ENCODE measurements around the gene UPK1A. TPM values are rescaled to one million over a fixed set of nuclear protein-coding genes. Genes with fewer than 3 reads are reported as not detected.

Gene UPK1A
- total RNA-seq, 1 experiment from 2014 or later, result not detected

- DNase-seq (ENCODE audit: low spot score), result no peak
- Histone ChIP-seq H3K27me3 (replicated peaks; ENCODE audit: insufficient read depth, low read depth, low read length, poor library complexity) (peaks cover 35% of the 10 kb centered on the region), H3K27ac (ENCODE audit: low read depth, low read length, poor library complexity, severe bottlenecking) (no peak overlapping the region), H3K4me3 (ENCODE audit: low read depth, low read length, poor library complexity, severe bottlenecking) (no peak overlapping the region), H3K9me3 (ENCODE audit: low read depth, low read length, poor library complexity, severe bottlenecking) (no peaks in the 10 kb centered on the region), H3K4me1 (ENCODE audit: insufficient read depth, low read length, poor library complexity, severe bottlenecking) (no peaks in the 10 kb centered on the region), H3K36me3 (ENCODE audit: insufficient read depth, low read length, poor library complexity, severe bottlenecking) (no peaks in the 10 kb centered on the region)
- CTCF ChIA-PET, result no interaction called here
- no TSS peak for BruUV-seq (replicated peaks)
- intact Hi-C loops (cut with micrococcal nuclease; ENCODE audit: unreplicated experiment), result no loop called here
- POLR2A ChIA-PET (ENCODE audit: low non-redundant PET), result no interaction called here
- TF ChIP-seq CTCF (conservative IDR thresholded peaks at IDR 0.05; ENCODE audit: low read depth, low read length) (no peak), EZH2 (IDR thresholded peaks at IDR 0.05; ENCODE audit: borderline replicate concordance, low read depth, low read length, poor library complexity, severe bottlenecking) (no peak)
Observed at GRCh38 chr19:35670686-35671085, 4.4 kb downstream of the UPK1A start.

DNA sequence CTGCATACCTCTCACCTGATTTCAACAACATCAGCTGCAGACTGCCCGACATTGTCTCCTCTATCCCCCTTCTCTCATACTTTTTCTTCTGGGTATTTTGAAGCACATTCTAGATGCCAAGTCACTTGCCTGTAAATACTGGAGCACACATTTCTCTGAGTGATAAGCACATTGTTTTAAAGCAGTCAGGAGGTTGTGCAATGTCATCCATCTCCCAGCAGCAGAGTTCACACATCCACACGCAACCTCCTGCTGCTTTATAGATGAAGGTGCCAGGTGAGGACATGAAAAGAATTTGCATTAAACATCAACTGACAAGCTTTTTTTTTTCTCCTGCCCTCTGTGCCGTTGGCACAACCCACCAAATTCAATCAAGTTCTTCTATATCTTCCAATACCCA, 5.5 kb downstream of the UPK1A start:
- POLR2A ChIA-PET (ENCODE audit: low non-redundant PET), result interaction anchor here (0.6 kb wide), 1 partner anchor 25 kb away, joined by 3 read pairs; no protein-coding TSS in a partner anchor

DNA sequence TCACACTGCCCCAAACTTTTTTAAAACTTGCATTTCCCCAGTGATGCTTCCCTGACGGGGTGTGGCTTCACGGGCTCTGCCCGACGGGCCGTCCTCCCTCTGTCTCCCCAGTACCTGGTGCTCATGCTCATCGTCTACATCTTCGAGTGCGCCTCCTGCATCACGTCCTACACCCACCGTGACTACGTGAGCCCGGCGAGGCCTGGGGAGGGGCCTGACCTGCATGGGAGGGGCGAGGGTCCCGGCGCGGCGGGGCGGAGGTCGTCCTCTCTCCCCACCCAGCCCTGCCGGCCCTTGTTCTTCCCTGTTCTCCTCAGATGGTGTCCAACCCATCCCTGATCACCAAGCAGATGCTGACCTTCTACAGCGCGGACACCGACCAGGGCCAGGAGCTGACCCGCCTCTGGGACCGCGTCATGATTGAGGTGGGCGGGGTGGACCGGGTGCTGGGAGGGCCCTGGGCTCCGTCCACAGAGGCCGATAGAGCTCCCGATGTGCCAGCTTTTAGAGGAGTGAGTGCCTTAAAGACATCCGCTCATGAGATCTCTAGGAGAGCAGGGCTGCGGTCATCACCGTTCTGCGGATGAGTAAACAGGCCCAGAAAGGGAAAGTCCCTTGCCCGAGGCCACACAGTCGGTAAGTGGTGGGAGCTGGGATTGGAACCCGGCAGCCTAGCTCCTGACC, 6.9 kb downstream of the UPK1A start:
- H3K27ac ChIP-seq (ENCODE audit: low read depth, low read length, poor library complexity, severe bottlenecking), result no peak overlapping the region
- H3K4me1 ChIP-seq (ENCODE audit: insufficient read depth, low read length, poor library complexity, severe bottlenecking), result no peaks in the 10 kb centered on the region
- BruUV-seq (replicated peaks), result no TSS peak
- H3K4me3 ChIP-seq (ENCODE audit: low read depth, low read length, poor library complexity, severe bottlenecking), result peak overlapping the region; percentile 24
- peaks cover 35% of the 10 kb centered on the region for H3K27me3 ChIP-seq (replicated peaks; ENCODE audit: insufficient read depth, low read depth, low read length, poor library complexity)
- DNase-seq (ENCODE audit: low spot score), result no peak
- TF ChIP-seq EZH2 (IDR thresholded peaks at IDR 0.05; ENCODE audit: borderline replicate concordance, low read depth, low read length, poor library complexity, severe bottlenecking), result peak; percentile 40
- no peak for TF ChIP-seq CTCF (conservative IDR thresholded peaks at IDR 0.05; ENCODE audit: low read depth, low read length)
- no peaks in the 10 kb centered on the region for H3K9me3 ChIP-seq (ENCODE audit: low read depth, low read length, poor library complexity, severe bottlenecking)
- intact Hi-C loops (cut with micrococcal nuclease; ENCODE audit: unreplicated experiment), result no loop called here
- H3K36me3 ChIP-seq (ENCODE audit: insufficient read depth, low read length, poor library complexity, severe bottlenecking), result no peaks in the 10 kb centered on the region
- CTCF ChIA-PET, result interaction anchor here (0.8 kb wide), 1 partner anchor 19 kb away, joined by 4 read pairs; no protein-coding TSS in a partner anchor
- POLR2A ChIA-PET (ENCODE audit: low non-redundant PET), result no interaction called here

More for the DNA sequence above, 5.5 kb downstream of the UPK1A start:
- Histone ChIP-seq H3K27me3 (replicated peaks; ENCODE audit: insufficient read depth, low read depth, low read length, poor library complexity) (peaks cover 35% of the 10 kb centered on the region), H3K4me1 (ENCODE audit: insufficient read depth, low read length, poor library complexity, severe bottlenecking) (no peaks in the 10 kb centered on the region), H3K27ac (ENCODE audit: low read depth, low read length, poor library complexity, severe bottlenecking) (no peak overlapping the region), H3K9me3 (ENCODE audit: low read depth, low read length, poor library complexity, severe bottlenecking) (no peaks in the 10 kb centered on the region), H3K4me3 (ENCODE audit: low read depth, low read length, poor library complexity, severe bottlenecking) (no peak overlapping the region), H3K36me3 (ENCODE audit: insufficient read depth, low read length, poor library complexity, severe bottlenecking) (no peaks in the 10 kb centered on the region)
- CTCF ChIA-PET, result interaction anchor here (0.6 kb wide), 1 partner anchor 12 kb away, joined by 4 read pairs; no protein-coding TSS in a partner anchor
- no TSS peak for BruUV-seq (replicated peaks)
- intact Hi-C loops (cut with micrococcal nuclease; ENCODE audit: unreplicated experiment), result no loop called here
- no peak for DNase-seq (ENCODE audit: low spot score)
- TF ChIP-seq EZH2 (IDR thresholded peaks at IDR 0.05; ENCODE audit: borderline replicate concordance, low read depth, low read length, poor library complexity, severe bottlenecking) (no peak), CTCF (conservative IDR thresholded peaks at IDR 0.05; ENCODE audit: low read depth, low read length) (no peak)
